Retinal pigment epithelial cell (primary cell): ENCODE measurements around the gene FBXO44.

Experiments used
- DNase-seq: peaks from one replicate; pipeline ENCODE4 v3.0.0-alpha.2; 2010; ENCODE audit warnings: low read depth
- H3K4me3 ChIP-seq: 2 replicates; pipeline ENCODE4 v1.5.1; 2011; ENCODE audit warnings: mild to moderate bottlenecking, low read length, control low read depth, moderate library complexity
- CTCF ChIP-seq: conservative IDR thresholded peaks from 2 replicates; pipeline ENCODE4 v1.5.1; 2011; ENCODE audit warnings: low read depth, low read length, control low read depth, inconsistent platforms

The FBXO44 gene

GRCh38 chr1:11703357-11704193 lies 48.9 kb downstream of the FBXO44 start:
- no peak overlapping the region for H3K4me3 ChIP-seq
- TF ChIP-seq CTCF, result no peak
- no peak for DNase-seq

- TF ChIP-seq CTCF, result no peak
- H3K4me3 ChIP-seq, result no peak overlapping the region
- no peak for DNase-seq
These were observed 49.5 kb downstream of the FBXO44 start for GRCh38 chr1:11704194-11704529.

- no peak overlapping the region for H3K4me3 ChIP-seq
- no peak for TF ChIP-seq CTCF
- no peak for DNase-seq
These were observed 50.2 kb downstream of the FBXO44 start for GRCh38 chr1:11704691-11705475.

- no peak for TF ChIP-seq CTCF
These were observed 50.9 kb downstream of the FBXO44 start for GRCh38 chr1:11705596-11705995.

GRCh38 chr1:11706292-11706691 lies 51.6 kb downstream of the FBXO44 start:
- no peak for DNase-seq
- no peak for TF ChIP-seq CTCF
- H3K4me3 ChIP-seq, result no peak overlapping the region

More at GRCh38 chr1:11705596-11705995, 50.9 kb downstream of the FBXO44 start:
- DNase-seq, result no peak
- H3K4me3 ChIP-seq, result no peak overlapping the region

GRCh38 chr1:11707621-11708276 lies 53.1 kb downstream of the FBXO44 start:
- no peak for DNase-seq
- H3K4me3 ChIP-seq, result no peak overlapping the region
- TF ChIP-seq CTCF, result no peak
